PC-3 (cell line): ENCODE measurements around the gene RBBP9.

Source experiments
- CTCF ChIP-seq: fragments of 300-600 bp; sonication (generic); conservative IDR thresholded peaks from 2 replicates; pipeline ENCODE4 v1.5.1; 2017; ENCODE audit warnings: antibody characterized with exemption, low read depth, mild to moderate bottlenecking, low read length
- EZH2 ChIP-seq: fragments of 300-600 bp; sonication (generic); IDR thresholded peaks from one replicate; pipeline ENCODE4 v1.6.1; 2017; ENCODE audit warnings: antibody characterized with exemption, mild to moderate bottlenecking, low read length; ENCODE audit not compliant: unreplicated experiment
- EZH2phosphoT487 ChIP-seq: fragments of 300-600 bp; sonication (generic); IDR thresholded peaks from 2 replicates; pipeline ENCODE4 v1.6.1; 2018; ENCODE audit warnings: mild to moderate bottlenecking, antibody characterized with exemption, low read length, borderline replicate concordance

DNA sequence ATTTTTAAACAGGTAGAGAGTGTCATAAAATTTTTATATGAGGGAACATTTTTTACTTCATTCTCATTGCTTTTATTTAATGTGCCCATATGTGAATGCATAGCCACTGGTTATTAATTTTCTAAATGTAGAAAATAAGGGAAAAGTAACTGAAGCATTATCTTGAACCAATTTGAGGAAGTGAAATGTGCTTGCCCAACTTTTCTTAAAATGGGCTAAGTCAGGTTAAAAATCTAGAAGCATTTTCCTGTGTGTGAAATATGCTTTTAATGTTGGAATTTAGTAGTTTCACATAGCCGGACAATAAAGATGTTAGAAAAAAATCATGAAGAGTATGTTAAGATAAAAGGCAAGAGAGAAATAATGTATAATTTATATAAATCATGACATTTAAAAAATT lies 14.5 kb upstream of the RBBP9 start:
- TF ChIP-seq CTCF (no peak), EZH2phosphoT487 (no peak), EZH2 (no peak)
